ENCODE data around the gene SDSL.

- no peak for TF ChIP-seq CTCF (conservative IDR thresholded peaks at IDR 0.05; ENCODE audit: low read length)
- no peak for TF ChIP-seq EZH2phosphoT487 (IDR thresholded peaks at IDR 0.05; ENCODE audit: borderline replicate concordance)
Measured at GRCh38 chr12:113407931-113408600, 14.1 kb upstream of the SDSL start.

Data from Loucy (cell line).